Fibroblast of lung (primary cell): ENCODE results near the gene SEMA5B. TPM values are rescaled to one million over a fixed set of nuclear protein-coding genes. Genes with fewer than 3 reads are reported as not detected.

Source experiments
- DNase-seq, 2 donors: peaks; one replicate each; pipeline versions ENCODE4 v3.0.0 to v3.0.0-alpha.2; 2010; ENCODE audit warnings: low read depth in 2 of 2
- H2AFZ ChIP-seq: 2 replicates; pipeline ENCODE4 v1.5.1; 2012; ENCODE audit warnings: low read length, control low read depth, inconsistent platforms
- H3K27ac ChIP-seq: 2 replicates; pipeline ENCODE4 v1.5.1; 2011; ENCODE audit warnings: low read length, control low read depth; ENCODE audit not compliant: insufficient read depth
- H3K27me3 ChIP-seq: 2 replicates; pipeline ENCODE4 v1.5.1; 2011; ENCODE audit warnings: mild to moderate bottlenecking, low read length; ENCODE audit not compliant: control insufficient read depth, insufficient read depth
- H3K36me3 ChIP-seq: 2 replicates; pipeline ENCODE4 v1.5.1; 2011; ENCODE audit warnings: low read length; ENCODE audit not compliant: control insufficient read depth, insufficient read depth
- H3K4me1 ChIP-seq: 2 replicates; pipeline ENCODE4 v1.5.1; 2011; ENCODE audit warnings: low read length; ENCODE audit not compliant: control insufficient read depth, insufficient read depth; ENCODE audit errors: extremely low read depth
- H3K4me2 ChIP-seq: 2 replicates; pipeline ENCODE4 v1.5.1; 2011; ENCODE audit warnings: low read length, control low read depth; ENCODE audit not compliant: insufficient read depth; ENCODE audit errors: extremely low read depth
- H3K4me3 ChIP-seq, 4 experiments: fragments of 200-600 bp in 1 of 4; sonication (generic) in 1 of 4; replicated peaks in 1 of 4; 2 replicates each; pipeline ENCODE4 v1.5.1; 2011 to 2016; ENCODE audit warnings: low read length in 4 of 4, low read depth in 3 of 4, mild to moderate bottlenecking in 3 of 4, control low read depth in 2 of 4, inconsistent platforms in 1 of 4, mixed read lengths in 1 of 4; ENCODE audit not compliant: insufficient read depth in 1 of 4; ENCODE audit errors: control extremely low read depth in 1 of 4
- H3K79me2 ChIP-seq: 2 replicates; pipeline ENCODE4 v1.5.1; 2012; ENCODE audit warnings: mild to moderate bottlenecking, low read length, inconsistent platforms; ENCODE audit not compliant: control insufficient read depth, insufficient read depth
- H3K9ac ChIP-seq: 2 replicates; pipeline ENCODE4 v1.5.1; 2011; ENCODE audit warnings: mild to moderate bottlenecking, low read length, control low read depth; ENCODE audit not compliant: insufficient read depth
- H3K9me3 ChIP-seq: 2 replicates; pipeline ENCODE4 v1.5.1; 2012; ENCODE audit warnings: low read depth, low read length; ENCODE audit not compliant: control insufficient read depth, insufficient read depth
- H4K20me1 ChIP-seq: 2 replicates; pipeline ENCODE4 v1.5.1; 2011; ENCODE audit warnings: low read length; ENCODE audit not compliant: control insufficient read depth, insufficient read depth; ENCODE audit errors: extremely low read depth
- CTCF ChIP-seq, 2 donors: IDR thresholded peaks in 1 of 2; conservative IDR thresholded peaks in 1 of 2; 1 replicate in 1 of 2; 2 replicates in 1 of 2; pipeline ENCODE4 v1.5.1; 2011 to 2012; ENCODE audit warnings: low read length in 2 of 2, control low read depth in 1 of 2, inconsistent platforms in 1 of 2, low read depth in 1 of 2, mild to moderate bottlenecking in 1 of 2
- EZH2 ChIP-seq: IDR thresholded peaks from 2 replicates; pipeline ENCODE4 v1.5.1; 2012; ENCODE audit warnings: low read length, control low read depth, mild to moderate bottlenecking; ENCODE audit errors: missing control alignments
- polyA plus RNA-seq, 2 donors: library from polyadenylated mRNA; depleted of rRNA in 1 of 2; stranded (reverse) in 1 of 2; unstranded in 1 of 2; fragments of >200 nt; gene quantifications; 2 replicates each; pipeline ENCODE4 v1.2.1, GENCODE V29; 2011 to 2012; ENCODE audit warnings: missing spikeins in 1 of 2
- total RNA-seq: library from RNA; depleted of rRNA; stranded (reverse); fragments of >200 nt; gene quantifications from 2 replicates; pipeline ENCODE4 v1.2.1, GENCODE V29; 2014

SEMA5B gene
- total and polyA plus RNA-seq, 2 donors (not counting 1 experiment from before 2014, with no cell fraction given): not detected

GRCh38 chr3:122934251-122934650 lies 93.3 kb downstream of the SEMA5B start:
- no peak for DNase-seq
- H3K4me2 ChIP-seq: no peak overlapping the region
- no peak overlapping the region for H2AFZ ChIP-seq
- H3K9ac ChIP-seq: no peak overlapping the region
- no peak overlapping the region for H3K4me3 ChIP-seq
- H4K20me1 ChIP-seq: no peaks in the 10 kb centered on the region
- no peaks in the 10 kb centered on the region for H3K4me1 ChIP-seq
- no peaks in the 10 kb centered on the region for H3K79me2 ChIP-seq
- H3K27ac ChIP-seq: no peak overlapping the region
- no peak for TF ChIP-seq EZH2
- no peak for TF ChIP-seq CTCF (conservative IDR thresholded peaks at IDR 0.05 in 1 of 2, IDR thresholded peaks at IDR 0.05 in 1 of 2; ENCODE audit: low read depth in 1 of 2, low read length in 2 of 2)
- no peaks in the 10 kb centered on the region for H3K9me3 ChIP-seq
- peaks cover 12% of the 10 kb centered on the region for H3K27me3 ChIP-seq
- H3K36me3 ChIP-seq: no peaks in the 10 kb centered on the region

GRCh38 chr3:122932251-122932967 lies 95.2 kb downstream of the SEMA5B start:
- Histone ChIP-seq H3K4me2 (no peak overlapping the region), H3K9me3 (no peaks in the 10 kb centered on the region), H3K9ac (no peak overlapping the region), H3K4me1 (no peaks in the 10 kb centered on the region), H4K20me1 (no peaks in the 10 kb centered on the region), H3K27me3 (peaks cover 16% of the 10 kb centered on the region), H3K36me3 (no peaks in the 10 kb centered on the region), H3K4me3 (no peak overlapping the region), H2AFZ (no peak overlapping the region), H3K27ac (no peak overlapping the region), H3K79me2 (no peaks in the 10 kb centered on the region)
- TF ChIP-seq EZH2 (no peak), CTCF (conservative IDR thresholded peaks at IDR 0.05 in 1 of 2, IDR thresholded peaks at IDR 0.05 in 1 of 2; ENCODE audit: low read depth in 1 of 2, low read length in 2 of 2) (no peak)
- DNase-seq: peak in 1 of 2 donors; percentile 8

- Histone ChIP-seq H3K27me3 (peaks cover 16% of the 10 kb centered on the region), H3K4me3 (no peak overlapping the region), H3K9ac (no peak overlapping the region), H4K20me1 (no peaks in the 10 kb centered on the region), H3K4me1 (no peaks in the 10 kb centered on the region), H2AFZ (no peak overlapping the region), H3K4me2 (no peak overlapping the region), H3K36me3 (no peaks in the 10 kb centered on the region), H3K79me2 (no peaks in the 10 kb centered on the region), H3K27ac (no peak overlapping the region), H3K9me3 (no peaks in the 10 kb centered on the region)
- TF ChIP-seq EZH2: no peak
- no peak for TF ChIP-seq CTCF (conservative IDR thresholded peaks at IDR 0.05 in 1 of 2, IDR thresholded peaks at IDR 0.05 in 1 of 2; ENCODE audit: low read depth in 1 of 2, low read length in 2 of 2)
- no peak for DNase-seq
Measured at GRCh38 chr3:122931636-122932035, 95.9 kb downstream of the SEMA5B start.
